ENCODE data around the gene FBN3.

- TF ChIP-seq BHLHE40 (IDR thresholded peaks at IDR 0.05; ENCODE audit: borderline replicate concordance) (no peak), CTBP1 (IDR thresholded peaks at IDR 0.05; ENCODE audit: borderline replicate concordance) (no peak), SP1 (IDR thresholded peaks at IDR 0.05) (no peak), LEF1 (IDR thresholded peaks at IDR 0.05; ENCODE audit: borderline replicate concordance) (no peak), FOXM1 (IDR thresholded peaks at IDR 0.05; ENCODE audit: borderline replicate concordance) (no peak), HDGF (IDR thresholded peaks at IDR 0.05; ENCODE audit: borderline replicate concordance) (no peak), ELF4 (IDR thresholded peaks at IDR 0.05) (no peak), TARDBP (IDR thresholded peaks at IDR 0.05) (no peak), FOXK2 (IDR thresholded peaks at IDR 0.05) (no peak), NFRKB (IDR thresholded peaks at IDR 0.05) (no peak), L3MBTL2 (conservative IDR thresholded peaks at IDR 0.05) (no peak), SUZ12 (IDR thresholded peaks at IDR 0.05) (no peak)
- TF ChIP-seq, protein P1, sequence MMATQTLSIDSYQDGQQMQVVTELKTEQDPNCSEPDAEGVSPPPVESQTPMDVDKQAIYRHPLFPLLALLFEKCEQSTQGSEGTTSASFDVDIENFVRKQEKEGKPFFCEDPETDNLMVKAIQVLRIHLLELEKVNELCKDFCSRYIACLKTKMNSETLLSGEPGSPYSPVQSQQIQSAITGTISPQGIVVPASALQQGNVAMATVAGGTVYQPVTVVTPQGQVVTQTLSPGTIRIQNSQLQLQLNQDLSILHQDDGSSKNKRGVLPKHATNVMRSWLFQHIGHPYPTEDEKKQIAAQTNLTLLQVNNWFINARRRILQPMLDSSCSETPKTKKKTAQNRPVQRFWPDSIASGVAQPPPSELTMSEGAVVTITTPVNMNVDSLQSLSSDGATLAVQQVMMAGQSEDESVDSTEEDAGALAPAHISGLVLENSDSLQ (IDR thresholded peaks at IDR 0.05) = no peak
Observed at GRCh38 chr19:8023371-8023770, 126.0 kb downstream of the FBN3 start.
